ENCODE results near the gene VASH1. TPM values are rescaled to one million over a fixed set of nuclear protein-coding genes. Genes with fewer than 3 reads are reported as not detected.

Gene VASH1
- total RNA-seq, 1 experiment from 2014 or later, result 1.4 TPM

DNA sequence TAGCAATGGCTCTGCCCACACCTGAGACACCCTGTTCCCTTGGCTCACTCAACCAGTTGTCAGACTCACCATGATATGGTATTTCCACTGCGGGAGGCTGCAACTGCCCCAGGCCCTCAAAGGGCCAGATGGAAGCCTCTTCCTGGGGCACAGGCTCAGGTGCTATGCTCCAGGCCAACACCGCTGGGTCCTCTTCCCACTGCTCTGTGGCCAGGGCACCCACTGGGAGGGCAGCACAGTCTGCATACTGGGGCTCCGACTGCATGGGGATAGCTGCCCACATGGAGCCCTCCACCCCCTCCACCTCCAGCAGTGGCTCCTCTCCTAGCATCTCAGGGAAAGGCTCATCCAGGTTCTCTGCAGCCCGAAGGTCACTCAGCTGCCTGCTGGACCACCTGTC is 47.7 kb downstream of the VASH1 start:
- Mint-ChIP-seq H3K4me3 (ENCODE audit: low read depth, unreplicated experiment) (no peak overlapping the region), H3K27ac (ENCODE audit: unreplicated experiment) (no peak overlapping the region), H3K27me3 (ENCODE audit: unreplicated experiment) (no peaks in the 10 kb centered on the region), H3K4me1 (ENCODE audit: low read depth, unreplicated experiment) (peaks cover 11% of the 10 kb centered on the region), H3K9me3 (ENCODE audit: low read depth, unreplicated experiment) (no peaks in the 10 kb centered on the region), H3K36me3 (ENCODE audit: insufficient read depth, unreplicated experiment) (peaks cover 29% of the 10 kb centered on the region)
- CTCF ChIA-PET, result no interaction called here
- TF ChIP-seq, protein P1, sequence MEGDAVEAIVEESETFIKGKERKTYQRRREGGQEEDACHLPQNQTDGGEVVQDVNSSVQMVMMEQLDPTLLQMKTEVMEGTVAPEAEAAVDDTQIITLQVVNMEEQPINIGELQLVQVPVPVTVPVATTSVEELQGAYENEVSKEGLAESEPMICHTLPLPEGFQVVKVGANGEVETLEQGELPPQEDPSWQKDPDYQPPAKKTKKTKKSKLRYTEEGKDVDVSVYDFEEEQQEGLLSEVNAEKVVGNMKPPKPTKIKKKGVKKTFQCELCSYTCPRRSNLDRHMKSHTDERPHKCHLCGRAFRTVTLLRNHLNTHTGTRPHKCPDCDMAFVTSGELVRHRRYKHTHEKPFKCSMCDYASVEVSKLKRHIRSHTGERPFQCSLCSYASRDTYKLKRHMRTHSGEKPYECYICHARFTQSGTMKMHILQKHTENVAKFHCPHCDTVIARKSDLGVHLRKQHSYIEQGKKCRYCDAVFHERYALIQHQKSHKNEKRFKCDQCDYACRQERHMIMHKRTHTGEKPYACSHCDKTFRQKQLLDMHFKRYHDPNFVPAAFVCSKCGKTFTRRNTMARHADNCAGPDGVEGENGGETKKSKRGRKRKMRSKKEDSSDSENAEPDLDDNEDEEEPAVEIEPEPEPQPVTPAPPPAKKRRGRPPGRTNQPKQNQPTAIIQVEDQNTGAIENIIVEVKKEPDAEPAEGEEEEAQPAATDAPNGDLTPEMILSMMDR (IDR thresholded peaks at IDR 0.05; ENCODE audit: unreplicated experiment), result no peak
- DNase-seq, result no peak
- intact Hi-C loops (cut with micrococcal nuclease; ENCODE audit: unreplicated experiment), result no loop called here
- no TSS peak for BruUV-seq (replicated peaks)

DNA sequence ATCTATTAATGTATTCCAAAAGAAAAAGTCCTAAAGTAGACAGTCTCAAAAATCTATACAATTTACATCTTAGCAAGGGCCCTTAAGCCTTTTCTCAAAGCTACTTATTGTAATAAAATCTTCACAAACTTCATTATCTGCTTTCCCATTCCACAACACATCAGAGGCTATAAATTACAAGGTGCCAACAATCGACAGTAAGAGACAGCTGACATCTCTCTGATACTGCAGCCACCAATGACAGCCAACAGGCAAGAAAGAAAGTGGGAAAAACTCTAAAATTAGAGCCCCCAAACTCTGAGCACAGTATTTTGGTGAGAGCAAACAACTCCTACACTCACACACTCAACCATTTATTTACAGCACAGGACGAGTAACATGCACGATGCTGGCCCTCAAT is 49.3 kb downstream of the VASH1 start:
- peaks cover 11% of the 10 kb centered on the region for H3K4me1 Mint-ChIP-seq (ENCODE audit: low read depth, unreplicated experiment)
- no peak overlapping the region for H3K27ac Mint-ChIP-seq (ENCODE audit: unreplicated experiment)
- BruUV-seq (replicated peaks), result no TSS peak
- H3K36me3 Mint-ChIP-seq (ENCODE audit: insufficient read depth, unreplicated experiment), result peaks cover 29% of the 10 kb centered on the region
- CTCF ChIA-PET, result interaction anchor here (1.7 kb wide), 1 partner anchor 99 kb away, joined by 7 read pairs; no protein-coding TSS in a partner anchor
- no peak for DNase-seq
- no peaks in the 10 kb centered on the region for H3K27me3 Mint-ChIP-seq (ENCODE audit: unreplicated experiment)
- H3K4me3 Mint-ChIP-seq (ENCODE audit: low read depth, unreplicated experiment), result peak overlapping the region; percentile 93
- TF ChIP-seq, protein P1 (IDR thresholded peaks at IDR 0.05; ENCODE audit: unreplicated experiment), result no peak
- no peaks in the 10 kb centered on the region for H3K9me3 Mint-ChIP-seq (ENCODE audit: low read depth, unreplicated experiment)
- intact Hi-C loops (cut with micrococcal nuclease; ENCODE audit: unreplicated experiment), result no loop called here

DNA sequence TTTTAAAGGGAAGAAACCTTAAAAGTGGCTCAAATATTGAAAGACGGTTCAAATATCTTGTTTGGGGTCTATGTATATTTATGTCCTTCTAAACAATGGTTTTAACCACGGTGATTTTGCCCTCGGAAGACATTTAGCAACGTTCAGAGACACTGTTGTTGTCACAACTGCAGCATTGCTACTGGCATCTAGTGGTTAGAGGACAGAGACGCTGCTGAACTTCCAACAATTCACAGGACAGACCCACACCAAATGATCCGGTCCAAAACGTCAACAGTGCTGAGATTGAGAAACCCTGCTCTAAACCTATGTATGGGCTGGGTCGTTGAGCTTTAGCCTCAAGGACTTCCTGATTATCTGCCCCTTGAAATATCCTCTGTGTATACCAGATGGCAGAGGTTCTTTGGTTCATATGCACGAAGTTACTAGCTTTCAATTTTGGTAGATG is 49.7 kb downstream of the VASH1 start:
- intact Hi-C loops (cut with micrococcal nuclease; ENCODE audit: unreplicated experiment), result loop anchor here (1.0 kb wide), 1 partner anchor 101 kb away; no protein-coding TSS in a partner anchor
- TF ChIP-seq, protein P1 (IDR thresholded peaks at IDR 0.05; ENCODE audit: unreplicated experiment), result no peak
- BruUV-seq (replicated peaks), result no TSS peak
- peaks cover 11% of the 10 kb centered on the region for H3K4me1 Mint-ChIP-seq (ENCODE audit: low read depth, unreplicated experiment)
- peaks cover 29% of the 10 kb centered on the region for H3K36me3 Mint-ChIP-seq (ENCODE audit: insufficient read depth, unreplicated experiment)
- DNase-seq, result peak; percentile 12
- H3K9me3 Mint-ChIP-seq (ENCODE audit: low read depth, unreplicated experiment), result no peaks in the 10 kb centered on the region
- no peaks in the 10 kb centered on the region for H3K27me3 Mint-ChIP-seq (ENCODE audit: unreplicated experiment)
- CTCF ChIA-PET, result interaction anchor here (1.7 kb wide), 1 partner anchor 100 kb away, joined by 7 read pairs; no protein-coding TSS in a partner anchor
- peak overlapping the region; percentile 93 for H3K4me3 Mint-ChIP-seq (ENCODE audit: low read depth, unreplicated experiment)
- H3K27ac Mint-ChIP-seq (ENCODE audit: unreplicated experiment), result no peak overlapping the region

DNA sequence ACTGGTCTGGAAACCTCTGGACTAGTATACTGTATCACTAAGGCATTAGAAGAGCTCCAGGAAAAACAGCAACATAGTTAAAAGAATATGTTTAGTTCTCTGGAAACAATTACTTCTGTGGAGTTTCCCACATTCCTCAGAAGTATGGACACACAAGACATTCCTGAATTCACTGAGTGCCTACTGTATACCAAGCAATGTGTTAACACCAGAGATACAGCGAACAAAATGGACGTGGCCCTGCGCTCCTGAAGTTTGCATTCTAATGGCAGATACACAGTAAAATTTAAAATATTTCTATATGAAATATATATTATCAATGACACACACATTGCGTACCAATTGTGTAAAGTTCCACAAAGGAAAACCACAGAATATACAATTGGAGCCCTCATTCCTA is 50.3 kb downstream of the VASH1 start:
- CTCF ChIA-PET, result interaction anchor here (1.0 to 1.7 kb wide), 2 partner anchors 27 to 100 kb away, joined by 3 to 7 read pairs; no protein-coding TSS in a partner anchor
- Mint-ChIP-seq H3K4me1 (ENCODE audit: low read depth, unreplicated experiment) (peaks cover 11% of the 10 kb centered on the region), H3K27me3 (ENCODE audit: unreplicated experiment) (no peaks in the 10 kb centered on the region), H3K4me3 (ENCODE audit: low read depth, unreplicated experiment) (peak overlapping the region; percentile 93), H3K9me3 (ENCODE audit: low read depth, unreplicated experiment) (no peaks in the 10 kb centered on the region), H3K36me3 (ENCODE audit: insufficient read depth, unreplicated experiment) (peaks cover 29% of the 10 kb centered on the region), H3K27ac (ENCODE audit: unreplicated experiment) (peak overlapping the region; percentile 88)
- intact Hi-C loops (cut with micrococcal nuclease; ENCODE audit: unreplicated experiment), result loop anchor here (1.0 kb wide), 1 partner anchor 101 kb away; no protein-coding TSS in a partner anchor
- no TSS peak for BruUV-seq (replicated peaks)
- no peak for DNase-seq
- TF ChIP-seq, protein P1 (IDR thresholded peaks at IDR 0.05; ENCODE audit: unreplicated experiment), result no peak
